NCI-H1694 treated with DMSO at 0.1 percent for 48 hours (cell line): ENCODE results near the gene TSPO2.

Experiments used
- DNase-seq: peaks from one replicate; lab custom pipeline; 2025; lab: John Stamatoyannopoulos, UW

TSPO2 gene

GRCh38 chr6:41027799-41028560 is 14.3 kb upstream of the TSPO2 start:
- DNase-seq: no peak

GRCh38 chr6:41028561-41029412 is 13.5 kb upstream of the TSPO2 start:
- no peak for DNase-seq

- no peak for DNase-seq
Measured at GRCh38 chr6:41032830-41033229, 9.4 kb upstream of the TSPO2 start.

GRCh38 chr6:41033776-41034175 is 8.5 kb upstream of the TSPO2 start:
- DNase-seq: no peak

- no peak for DNase-seq
Measured at GRCh38 chr6:41036186-41036585, 6.1 kb upstream of the TSPO2 start.

- no peak for DNase-seq
Measured at GRCh38 chr6:41036601-41037000, 5.7 kb upstream of the TSPO2 start.

- no peak for DNase-seq
Measured at GRCh38 chr6:41037107-41037900, 5.0 kb upstream of the TSPO2 start.

- no peak for DNase-seq
Measured at GRCh38 chr6:41038205-41038604, 4.1 kb upstream of the TSPO2 start.

- no peak for DNase-seq
Measured at GRCh38 chr6:41039060-41039998, 2.9 kb upstream of the TSPO2 start, which contains the start of gene UNC5CL. TSS of gene UNC5CL (minus strand) at chr6:41039221. CDS start at chr6:41035074, 4,147 bp downstream.

- no peak for DNase-seq
Measured at GRCh38 chr6:41040101-41040939, 1.9 kb upstream of the TSPO2 start.

GRCh38 chr6:41040940-41041536 is 1.2 kb upstream of the TSPO2 start:
- no peak for DNase-seq

GRCh38 chr6:41043151-41043550 is 884 bp downstream of the TSPO2 start:
- DNase-seq: no peak

GRCh38 chr6:41045664-41046063 is 3.4 kb downstream of the TSPO2 start:
- DNase-seq: no peak

GRCh38 chr6:41046084-41046483 is 3.8 kb downstream of the TSPO2 start:
- DNase-seq: no peak

- no peak for DNase-seq
Measured at GRCh38 chr6:41047306-41047705, 5.0 kb downstream of the TSPO2 start.

GRCh38 chr6:41047745-41048732 is 5.8 kb downstream of the TSPO2 start:
- DNase-seq: no peak

GRCh38 chr6:41049521-41049920 is 7.3 kb downstream of the TSPO2 start:
- no peak for DNase-seq

- no peak for DNase-seq
Measured at GRCh38 chr6:41049955-41050354, 7.7 kb downstream of the TSPO2 start.

- DNase-seq: no peak
Measured at GRCh38 chr6:41050536-41050935, 8.3 kb downstream of the TSPO2 start.
